A549 treated with CpdA at 1 μM for 4 hours (cell line): ENCODE data around the gene SLC27A2. TPM values are rescaled to one million over a fixed set of nuclear protein-coding genes. Genes with fewer than 3 reads are reported as not detected.

ENCODE experiments used
- total RNA-seq: library from RNA; stranded (reverse); fragments of 200-300 nt; extraction: Qiagen RNA extraction; gene quantifications from 5 replicates; pipeline ENCODE4 v1.2.3, GENCODE V29; 2022; ENCODE audit warnings: low read depth

The SLC27A2 gene
- total RNA-seq, result 26.2 to 32.4 TPM (median 28.0 TPM) in 5 replicates

DNA sequence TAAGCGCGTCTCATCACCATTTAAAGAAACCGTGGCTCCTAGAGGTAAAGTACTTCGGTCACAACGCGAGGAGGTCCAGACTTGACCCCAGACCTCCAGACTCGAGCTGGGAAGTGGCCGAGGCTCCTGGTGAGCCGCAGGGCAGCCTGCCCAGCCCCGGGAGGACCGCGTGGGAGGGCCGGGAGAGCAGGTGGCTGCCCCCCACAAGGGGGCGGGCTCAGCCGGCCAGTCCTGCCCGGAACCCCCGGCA is at the start of gene SLC27A2:
Gene SLC27A2, plus strand, starts transcription at position 228 of the 250 bp plus-strand sequence. CDS start 232 bp downstream, outside the sequence.

DNA sequence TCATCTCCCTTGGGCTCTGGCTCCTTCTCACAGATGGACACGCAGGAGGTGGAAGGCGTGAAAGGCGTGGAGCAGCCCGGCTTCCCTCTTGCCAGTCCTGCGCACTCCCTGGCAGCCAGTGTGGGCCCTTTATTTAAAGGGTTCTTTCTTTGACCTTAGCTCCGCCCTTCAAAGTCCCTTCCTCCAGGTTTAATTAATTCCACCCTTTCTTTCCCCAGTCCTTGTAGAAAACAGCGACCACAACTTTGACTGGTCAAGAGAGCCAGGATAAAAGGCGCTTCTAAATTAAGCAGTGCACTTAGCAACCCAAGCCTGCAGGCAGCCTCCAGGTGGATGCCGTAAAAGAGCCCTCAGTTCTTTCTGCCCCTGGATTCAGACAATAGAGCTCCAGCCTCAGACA is 83.6 kb downstream of the SLC27A2 start, which contains the start of gene HDC:
Gene HDC, minus strand, starts transcription at position 107 of the 400 bp plus-strand sequence. Its CDS starts 103 bp downstream, at position 4.

Other genes with a start within 250 kb of the SLC27A2 start
- gene ATP8B4, start 63.0 kb upstream of the SLC27A2 start, total RNA-seq, result 0.67 to 1.5 TPM (median 0.84 TPM) in 5 replicates
- 0.07 to 0.16 TPM (median 0.10 TPM) in 3 of 5 replicates, not detected in the others for gene HDC, start 83.5 kb downstream of the SLC27A2 start, total RNA-seq
- 27.8 to 33.3 TPM (median 30.6 TPM) in 5 replicates for gene GABPB1, start 173.0 kb downstream of the SLC27A2 start, total RNA-seq
- 38.4 to 52.1 TPM (median 41.3 TPM) in 5 replicates for gene USP8, start 242.2 kb downstream of the SLC27A2 start, total RNA-seq